OCI-LY3 (cell line): ENCODE measurements around the gene MAOA.

ENCODE experiments used
- EZH2phosphoT487 ChIP-seq: fragments of 200-600 bp; shearing (Covaris generic); IDR thresholded peaks from 2 replicates; pipeline ENCODE4 v1.6.1; 2018; ENCODE audit warnings: antibody characterized with exemption, mixed run types, low read depth
- TF ChIP-seq, protein P1 (sequence below): fragments of 200-600, 300-600 bp; sonication (generic); IDR thresholded peaks from 2 replicates; pipeline ENCODE4 v1.5.1; 2014; ENCODE audit warnings: antibody characterized with exemption, low read length, low read depth

DNA sequence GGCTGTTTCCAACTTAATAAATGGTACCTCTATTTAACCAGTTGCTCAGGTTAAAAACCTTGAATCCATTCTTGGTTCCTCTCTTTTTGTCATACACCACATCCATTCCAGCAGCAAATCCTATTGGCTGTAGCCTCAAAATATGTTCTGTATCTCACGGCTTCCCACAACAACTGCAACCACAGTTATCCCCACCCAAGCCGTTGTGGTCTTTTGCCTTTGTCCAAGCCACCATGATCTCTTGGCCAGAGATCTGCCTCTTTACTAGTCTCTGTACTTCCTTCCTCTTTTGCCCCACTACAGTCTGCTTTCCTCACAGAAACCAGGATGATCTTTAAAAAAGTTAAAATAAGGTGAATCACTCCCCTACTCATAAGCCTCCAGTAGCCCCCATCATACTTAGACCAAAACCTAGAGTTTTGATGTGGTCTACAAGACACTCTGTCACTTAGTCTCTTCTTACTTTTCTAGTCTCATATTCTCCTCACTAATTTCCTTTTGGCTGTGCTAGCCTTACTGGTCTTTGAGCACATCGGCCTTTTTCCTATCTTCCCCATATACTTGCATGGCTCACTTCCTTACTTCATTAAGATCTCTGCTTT is 10.3 kb downstream of the MAOA start:
- TF ChIP-seq, protein P1, sequence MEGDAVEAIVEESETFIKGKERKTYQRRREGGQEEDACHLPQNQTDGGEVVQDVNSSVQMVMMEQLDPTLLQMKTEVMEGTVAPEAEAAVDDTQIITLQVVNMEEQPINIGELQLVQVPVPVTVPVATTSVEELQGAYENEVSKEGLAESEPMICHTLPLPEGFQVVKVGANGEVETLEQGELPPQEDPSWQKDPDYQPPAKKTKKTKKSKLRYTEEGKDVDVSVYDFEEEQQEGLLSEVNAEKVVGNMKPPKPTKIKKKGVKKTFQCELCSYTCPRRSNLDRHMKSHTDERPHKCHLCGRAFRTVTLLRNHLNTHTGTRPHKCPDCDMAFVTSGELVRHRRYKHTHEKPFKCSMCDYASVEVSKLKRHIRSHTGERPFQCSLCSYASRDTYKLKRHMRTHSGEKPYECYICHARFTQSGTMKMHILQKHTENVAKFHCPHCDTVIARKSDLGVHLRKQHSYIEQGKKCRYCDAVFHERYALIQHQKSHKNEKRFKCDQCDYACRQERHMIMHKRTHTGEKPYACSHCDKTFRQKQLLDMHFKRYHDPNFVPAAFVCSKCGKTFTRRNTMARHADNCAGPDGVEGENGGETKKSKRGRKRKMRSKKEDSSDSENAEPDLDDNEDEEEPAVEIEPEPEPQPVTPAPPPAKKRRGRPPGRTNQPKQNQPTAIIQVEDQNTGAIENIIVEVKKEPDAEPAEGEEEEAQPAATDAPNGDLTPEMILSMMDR, result no peak
- no peak for TF ChIP-seq EZH2phosphoT487
